Activated naive CD4-positive, alpha-beta T cell treated with anti-CD3 and anti-CD28 coated beads, Interleukin-2, amount 50 U/mL, for 24 hours (primary cell): Measurements from ENCODE around the gene KRT17.
"Not testable (repeated sequence)": the region's sequence is repeated elsewhere in the genome, so short reads cannot be mapped to it uniquely, and the experiment has no call there.

Experiments used
- H3K27ac Mint-ChIP-seq: one replicate; pipeline ENCODE4 v1.8.0; 2021; ENCODE audit warnings: mild to moderate bottlenecking, mixed read lengths
- H3K27me3 Mint-ChIP-seq: one replicate; pipeline ENCODE4 v1.8.0; 2021; ENCODE audit warnings: mixed read lengths
- H3K36me3 Mint-ChIP-seq: one replicate; pipeline ENCODE4 v1.8.0; 2021; ENCODE audit warnings: mixed read lengths
- H3K4me1 Mint-ChIP-seq: one replicate; pipeline ENCODE4 v1.8.0; 2021; ENCODE audit warnings: mixed read lengths
- H3K4me3 Mint-ChIP-seq: one replicate; pipeline ENCODE4 v1.8.0; 2021; ENCODE audit warnings: mild to moderate bottlenecking, mixed read lengths
- H3K9me3 Mint-ChIP-seq: one replicate; pipeline ENCODE4 v1.8.0; 2021; ENCODE audit warnings: mixed read lengths

The KRT17 gene

DNA sequence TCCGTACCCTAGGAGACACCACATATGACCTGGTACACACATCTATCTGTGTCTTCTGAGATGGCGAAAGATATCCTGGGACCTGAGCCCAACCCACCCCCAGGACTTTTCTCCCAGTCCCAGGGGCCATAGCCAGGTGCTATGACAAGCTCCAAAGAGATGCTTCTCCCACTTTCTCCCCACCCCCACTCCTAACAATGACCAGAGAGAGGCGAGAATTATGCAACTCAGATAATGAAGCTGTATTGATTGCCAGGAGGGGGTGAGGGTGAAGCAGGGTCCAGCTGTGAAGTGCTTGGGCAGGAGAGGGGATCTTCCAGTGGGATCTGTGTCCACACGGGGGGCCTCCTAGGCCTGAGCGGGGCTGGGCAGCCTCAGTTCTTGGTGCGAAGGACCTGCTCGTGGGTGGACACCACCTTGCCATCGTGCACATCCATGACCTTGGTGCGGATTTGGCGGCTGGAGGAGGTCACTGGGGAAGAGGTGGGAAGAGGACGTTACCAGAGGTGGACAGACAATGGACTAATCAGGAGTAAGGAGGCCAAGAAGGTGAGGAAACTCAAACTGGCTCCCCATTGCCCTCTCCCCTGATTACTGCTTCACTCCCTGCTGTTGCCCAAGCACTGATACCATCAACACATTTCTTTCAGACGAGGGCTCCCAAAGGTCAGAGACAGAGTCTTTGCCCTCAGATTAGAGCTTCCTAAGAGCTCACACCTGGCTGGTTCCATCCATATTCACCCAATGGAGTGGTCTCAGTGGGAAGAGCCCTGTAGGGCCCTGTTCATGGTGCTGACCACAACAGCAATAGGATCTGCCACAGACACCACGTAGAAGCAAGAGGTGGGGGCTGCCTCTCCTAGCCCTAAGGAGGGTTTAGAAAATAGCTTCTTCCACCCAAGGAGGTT lies 42.1 kb downstream of the KRT17 start:
- not testable (repeated sequence) for H3K4me1 Mint-ChIP-seq, H3K9me3 Mint-ChIP-seq, H3K36me3 Mint-ChIP-seq, H3K27ac Mint-ChIP-seq, H3K4me3 Mint-ChIP-seq
- peaks cover 12% of the 10 kb centered on the region for H3K27me3 Mint-ChIP-seq

- Mint-ChIP-seq H3K36me3 (no peaks in the 10 kb centered on the region), H3K9me3 (no peaks in the 10 kb centered on the region), H3K27ac (no peak overlapping the region), H3K4me3 (no peak overlapping the region), H3K27me3 (peaks cover 17% of the 10 kb centered on the region), H3K4me1 (no peaks in the 10 kb centered on the region)
Measured at GRCh38 chr17:41581366-41582060, 42.9 kb downstream of the KRT17 start.

DNA sequence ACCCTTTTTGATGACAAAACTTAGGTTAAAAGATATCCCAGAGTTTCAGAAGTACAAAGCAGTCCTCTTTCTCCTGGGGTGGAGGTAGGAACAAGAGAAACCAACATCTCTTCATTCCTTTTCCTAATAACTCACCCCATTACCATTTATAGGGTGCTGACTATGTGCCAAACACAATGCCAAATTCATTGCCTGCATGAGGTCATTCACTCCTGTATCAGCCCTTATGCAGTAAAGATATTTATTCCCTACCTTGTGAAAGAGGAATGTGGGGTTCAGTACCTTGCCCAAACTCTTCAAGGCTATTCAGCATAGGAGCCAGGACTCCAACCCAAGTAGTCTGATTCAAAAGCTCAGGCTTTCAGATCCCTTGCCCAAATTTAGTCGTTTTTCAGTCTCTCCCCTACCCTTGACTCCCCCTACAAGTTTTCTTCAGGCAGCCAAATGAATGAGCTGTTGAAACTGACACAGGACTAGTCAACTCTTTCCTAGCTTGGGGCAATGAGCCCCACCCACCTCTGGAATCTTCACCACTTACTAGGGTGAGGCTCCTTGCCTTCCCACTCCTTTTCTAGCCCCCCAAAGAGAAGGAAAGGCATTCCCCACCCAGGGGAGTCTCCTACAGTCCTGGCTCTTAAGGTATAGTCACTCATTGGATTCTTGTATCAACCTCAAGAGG lies 43.5 kb downstream of the KRT17 start:
- Mint-ChIP-seq H3K4me3 (no peak overlapping the region), H3K27me3 (peaks cover 17% of the 10 kb centered on the region), H3K9me3 (no peaks in the 10 kb centered on the region), H3K36me3 (no peaks in the 10 kb centered on the region), H3K27ac (no peak overlapping the region), H3K4me1 (no peaks in the 10 kb centered on the region)

DNA sequence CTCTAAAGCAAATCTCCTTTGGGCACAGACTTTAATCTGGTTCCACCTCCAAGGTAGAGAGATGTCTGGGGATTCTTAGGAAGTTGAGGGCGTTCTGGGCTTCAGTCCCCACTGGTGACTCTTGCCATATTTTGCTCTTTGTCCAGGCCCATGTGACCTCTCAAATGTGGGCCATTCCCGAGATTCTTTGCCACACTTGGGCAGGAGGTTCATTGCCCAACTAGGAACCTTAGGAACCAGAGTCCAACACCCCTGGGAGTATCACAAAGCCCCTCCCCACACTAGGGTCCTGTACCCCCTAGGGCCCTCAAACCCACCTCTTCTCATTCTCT lies 44.2 kb downstream of the KRT17 start:
- no peaks in the 10 kb centered on the region for H3K4me1 Mint-ChIP-seq
- no peaks in the 10 kb centered on the region for H3K36me3 Mint-ChIP-seq
- no peaks in the 10 kb centered on the region for H3K9me3 Mint-ChIP-seq
- no peak overlapping the region for H3K27ac Mint-ChIP-seq
- H3K4me3 Mint-ChIP-seq: no peak overlapping the region
- peaks cover 17% of the 10 kb centered on the region for H3K27me3 Mint-ChIP-seq

DNA sequence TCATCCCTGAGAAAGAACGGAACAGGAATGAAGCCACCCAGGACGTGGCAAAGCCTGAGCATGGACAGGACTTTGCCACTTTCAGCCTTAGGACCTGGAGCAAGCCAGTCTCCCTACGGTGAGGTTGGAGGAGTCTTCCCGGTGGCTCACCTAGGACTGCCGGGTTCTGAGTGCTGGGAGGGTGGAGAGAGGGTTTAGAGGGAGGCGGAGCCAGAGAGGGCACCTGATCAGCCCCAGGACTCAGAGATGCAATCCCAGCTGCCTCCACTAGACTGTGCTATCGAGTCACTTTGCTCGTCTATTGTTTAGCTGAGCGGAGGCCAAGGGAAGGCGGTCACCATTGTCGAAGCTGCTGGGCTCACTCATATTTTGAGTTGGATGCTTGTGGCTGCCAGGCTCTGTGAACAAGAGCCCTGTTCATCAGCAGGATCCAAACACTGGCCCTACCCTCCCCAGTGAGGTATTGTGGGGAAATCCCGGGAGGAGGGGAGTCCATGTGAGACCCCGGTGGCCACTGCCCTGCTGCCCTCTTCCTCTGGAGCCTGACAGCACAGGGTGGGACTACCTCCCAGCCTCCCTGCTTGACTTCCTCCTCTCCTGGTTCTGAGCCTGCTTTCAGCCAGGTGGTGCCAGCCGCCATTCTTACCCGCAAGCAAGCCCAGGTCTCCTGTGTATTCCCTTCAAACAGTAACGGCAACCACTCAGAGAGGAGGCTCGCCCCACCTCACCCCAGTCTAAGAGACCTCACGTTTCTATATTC lies 44.7 kb downstream of the KRT17 start:
- H3K36me3 Mint-ChIP-seq: no peaks in the 10 kb centered on the region

GRCh38 chr17:41578971-41579370 lies 45.4 kb downstream of the KRT17 start:
- Mint-ChIP-seq H3K4me3 (no peak overlapping the region), H3K9me3 (no peaks in the 10 kb centered on the region), H3K27me3 (peaks cover 15% of the 10 kb centered on the region), H3K27ac (no peak overlapping the region), H3K4me1 (no peaks in the 10 kb centered on the region), H3K36me3 (no peaks in the 10 kb centered on the region)

More for the DNA sequence above, 44.7 kb downstream of the KRT17 start:
- no peaks in the 10 kb centered on the region for H3K9me3 Mint-ChIP-seq
- H3K4me1 Mint-ChIP-seq: no peaks in the 10 kb centered on the region
- H3K27ac Mint-ChIP-seq: no peak overlapping the region
- H3K4me3 Mint-ChIP-seq: no peak overlapping the region
- peaks cover 17% of the 10 kb centered on the region for H3K27me3 Mint-ChIP-seq

DNA sequence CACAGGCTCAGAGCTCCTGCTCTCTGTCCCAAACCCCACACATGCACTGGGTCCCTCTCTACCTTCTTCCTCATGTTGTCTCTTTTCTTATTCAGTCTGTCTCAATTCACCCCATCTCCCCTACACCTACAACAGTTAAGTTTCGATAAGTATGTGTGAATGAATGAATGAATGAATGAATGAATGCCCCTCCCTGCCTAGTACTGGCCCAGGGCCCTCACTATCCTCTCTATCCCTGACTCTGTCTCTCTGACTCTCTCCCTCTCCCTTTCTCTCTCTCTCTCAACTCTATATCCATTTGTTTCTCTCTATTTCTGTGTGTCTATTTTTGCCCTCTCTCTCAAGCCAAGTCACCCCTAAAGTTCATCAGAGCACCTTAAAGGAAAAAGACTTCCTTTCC lies 45.8 kb downstream of the KRT17 start:
- no peak overlapping the region for H3K4me3 Mint-ChIP-seq

DNA sequence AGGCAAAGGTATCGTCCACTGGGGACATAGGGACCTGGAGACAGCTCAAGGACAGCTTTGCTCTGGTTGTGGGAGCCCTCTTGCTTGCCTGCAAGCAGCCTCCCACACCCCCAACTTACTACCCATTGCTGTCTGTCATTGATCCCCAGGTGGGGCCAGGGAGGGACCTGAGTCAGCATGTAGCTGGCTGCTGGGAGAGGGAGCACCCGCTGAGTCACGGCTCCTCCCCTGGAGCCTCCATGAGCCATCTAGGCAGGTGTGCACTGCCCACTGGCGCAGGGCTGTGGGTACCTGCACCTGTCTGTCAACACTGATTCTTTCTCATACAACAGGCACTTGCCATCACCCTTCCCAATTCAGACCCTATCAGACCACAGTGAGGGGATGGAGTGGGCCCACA lies 47.6 kb downstream of the KRT17 start:
- not testable (repeated sequence) for H3K27ac Mint-ChIP-seq, H3K4me1 Mint-ChIP-seq, H3K36me3 Mint-ChIP-seq, H3K4me3 Mint-ChIP-seq, H3K9me3 Mint-ChIP-seq
- H3K27me3 Mint-ChIP-seq: peaks cover 21% of the 10 kb centered on the region

More for the DNA sequence above, 45.8 kb downstream of the KRT17 start:
- Mint-ChIP-seq H3K9me3 (no peaks in the 10 kb centered on the region), H3K27ac (peak overlapping the region; percentile 6), H3K4me1 (no peaks in the 10 kb centered on the region), H3K27me3 (peaks cover 16% of the 10 kb centered on the region), H3K36me3 (no peaks in the 10 kb centered on the region)

DNA sequence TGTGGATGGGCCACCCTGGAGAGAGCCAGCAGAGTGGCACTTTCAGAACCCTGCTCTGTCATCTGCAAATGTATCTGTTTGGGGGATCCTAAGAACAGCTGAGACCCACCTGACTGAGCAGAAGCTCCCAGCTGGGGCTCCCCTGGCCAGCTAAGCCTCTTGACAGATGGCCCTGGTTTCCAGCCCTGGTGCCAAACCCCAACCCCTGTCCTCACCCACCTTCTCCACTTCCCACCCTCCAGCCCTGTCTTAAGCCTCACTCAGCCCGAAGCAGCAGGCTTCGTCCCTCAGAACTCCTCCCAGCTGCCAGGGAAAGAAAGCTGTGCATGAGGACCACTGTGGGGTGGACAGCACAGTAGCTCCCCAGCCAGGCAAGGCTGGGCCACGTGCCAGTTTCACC lies 49.0 kb downstream of the KRT17 start:
- Mint-ChIP-seq H3K4me1 (no peaks in the 10 kb centered on the region), H3K36me3 (no peaks in the 10 kb centered on the region), H3K27ac (no peak overlapping the region), H3K4me3 (no peak overlapping the region), H3K27me3 (peaks cover 21% of the 10 kb centered on the region), H3K9me3 (no peaks in the 10 kb centered on the region)

GRCh38 chr17:41571561-41572434 lies 52.6 kb downstream of the KRT17 start, which contains the start of gene KRT9:
Gene KRT9 (minus strand): TSS chr17:41572059. CDS start chr17:41571992, 67 bp downstream.
- Mint-ChIP-seq H3K27me3 (peaks cover 7% of the 10 kb centered on the region), H3K4me1 (peaks cover 9% of the 10 kb centered on the region), H3K27ac (no peak within 1 kb of the TSS), H3K4me3 (no peak within 1 kb of the TSS), H3K9me3 (no peaks in the 10 kb centered on the region), H3K36me3 (no peaks in the 10 kb centered on the region)
